NCI-H2171 treated with DMSO at 0.1 percent for 48 hours (cell line): ENCODE measurements around the gene SETD3.
A peak's percentile ranks its signal among the peaks of the same experiment; 100 is the strongest.

ENCODE experiments used
- DNase-seq: peaks from one replicate; lab custom pipeline; 2025; lab: John Stamatoyannopoulos, UW

SETD3 gene

GRCh38 chr14:99422228-99423010, 58.2 kb downstream of the SETD3 start:
- DNase-seq, result no peak

DNA sequence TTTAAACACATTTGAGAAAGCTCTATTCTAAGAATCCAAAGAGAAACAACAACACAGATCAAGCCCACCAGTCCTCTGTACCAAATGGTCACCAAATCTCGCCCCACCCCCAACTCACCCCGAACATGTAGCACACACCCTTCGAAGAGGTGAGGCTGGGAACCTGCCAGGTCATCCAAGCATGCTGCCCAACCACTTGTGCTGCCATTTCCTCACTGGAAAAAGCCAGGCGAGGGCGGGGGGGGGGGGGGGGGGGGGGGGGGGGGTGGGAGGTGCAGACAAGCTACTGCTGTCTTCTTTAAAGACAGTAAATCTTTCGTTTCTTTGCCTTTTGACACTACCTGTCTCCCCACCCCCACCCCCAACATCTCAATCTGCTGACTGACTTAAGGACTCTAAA, 59.9 kb downstream of the SETD3 start:
- DNase-seq, result no peak

- no peak for DNase-seq
Observed at GRCh38 chr14:99419905-99420304, 60.8 kb downstream of the SETD3 start.

DNA sequence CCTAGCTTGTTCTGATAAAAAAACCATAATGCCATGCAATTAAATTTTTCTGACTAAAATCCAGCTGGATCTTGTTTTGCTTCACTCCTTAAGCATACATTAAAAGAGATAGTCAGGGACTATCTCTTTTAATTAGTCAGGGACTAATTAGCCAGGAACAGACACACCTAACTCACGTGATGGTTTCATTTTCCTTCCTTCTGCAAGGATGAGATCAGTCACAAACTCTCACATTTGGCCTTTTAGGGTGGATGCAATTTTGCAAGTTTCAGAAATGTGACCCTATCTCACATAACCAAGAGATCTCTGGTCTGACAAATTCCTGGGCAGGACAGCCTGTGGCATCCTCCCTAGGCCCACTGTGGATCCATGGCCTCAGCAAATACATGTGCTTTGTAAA, 62.4 kb downstream of the SETD3 start:
- DNase-seq, result no peak

DNA sequence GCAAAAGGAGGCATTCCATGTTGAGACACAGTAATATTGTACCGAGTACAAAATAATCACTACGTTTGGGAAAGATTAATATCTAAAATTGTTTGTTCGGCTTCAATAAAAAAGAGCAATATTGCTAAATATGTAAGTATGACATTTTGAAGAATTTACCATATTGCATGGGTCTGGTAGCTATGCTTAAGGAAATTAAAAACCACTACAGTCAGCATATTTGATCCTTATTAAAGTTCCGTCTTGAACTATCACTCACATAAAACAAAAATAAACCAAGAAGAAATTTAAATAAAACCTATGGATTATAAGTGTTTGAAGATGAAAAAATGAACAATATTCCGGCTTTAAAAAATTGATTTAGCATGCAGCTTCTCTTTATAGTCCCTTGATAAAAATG, 63.8 kb downstream of the SETD3 start:
- no peak for DNase-seq

DNA sequence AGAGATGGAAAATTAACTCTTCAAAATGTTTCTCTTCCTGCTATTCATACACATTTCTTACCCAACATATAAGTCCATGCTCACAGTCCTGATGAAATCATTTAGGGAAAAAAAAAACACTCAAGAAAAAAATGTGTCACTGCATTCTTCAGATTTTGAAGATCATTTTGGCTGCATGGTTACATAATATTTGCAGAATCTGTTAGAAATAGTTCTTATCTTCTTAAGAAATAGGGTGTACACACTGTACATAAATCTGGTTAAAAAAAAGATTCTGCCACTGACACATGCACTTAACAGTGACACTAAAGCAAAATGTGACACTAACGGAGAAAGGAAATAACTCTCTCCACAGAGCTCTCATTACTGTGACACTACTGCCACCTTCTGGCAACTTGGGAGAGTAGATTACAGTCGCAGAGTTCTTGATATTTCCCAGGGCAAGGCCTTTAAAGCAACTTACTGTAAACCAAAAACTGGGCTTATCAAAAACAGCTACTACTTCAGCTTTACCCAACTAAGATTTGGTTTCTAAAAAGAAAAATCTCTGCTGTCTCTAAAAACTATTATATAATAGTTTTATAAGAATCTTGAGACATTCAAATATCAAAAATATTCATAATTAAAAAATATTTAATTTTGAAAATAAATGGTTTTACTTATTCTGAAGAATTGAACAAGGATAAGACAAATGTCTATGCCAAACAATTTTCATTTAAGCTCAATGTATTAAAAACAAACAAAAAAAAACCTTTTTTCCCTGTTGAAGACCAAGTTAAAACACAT, 65.0 kb downstream of the SETD3 start:
- DNase-seq, result peak; percentile 88

DNA sequence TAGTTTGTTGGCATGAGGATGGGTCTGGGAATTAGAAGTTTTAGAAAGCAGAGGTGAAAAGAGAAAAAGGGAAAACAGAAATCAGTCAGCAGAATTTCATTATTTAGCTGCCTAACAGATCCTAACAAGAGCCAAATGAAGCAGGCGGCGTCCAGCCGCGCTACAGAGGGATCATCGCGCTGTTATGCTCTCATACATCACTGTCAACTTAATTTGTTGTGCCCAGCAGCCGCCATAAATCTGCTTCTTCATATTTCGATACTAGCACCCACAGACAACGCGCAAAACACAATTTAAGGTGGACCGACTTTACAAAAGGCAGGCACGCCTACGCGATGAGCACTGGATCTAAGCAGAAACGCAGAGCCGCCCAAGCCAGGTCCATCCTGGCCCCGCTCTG, 66.7 kb downstream of the SETD3 start:
- DNase-seq, result no peak

- DNase-seq, result no peak
Observed at GRCh38 chr14:99413172-99413571, 67.5 kb downstream of the SETD3 start.

DNA sequence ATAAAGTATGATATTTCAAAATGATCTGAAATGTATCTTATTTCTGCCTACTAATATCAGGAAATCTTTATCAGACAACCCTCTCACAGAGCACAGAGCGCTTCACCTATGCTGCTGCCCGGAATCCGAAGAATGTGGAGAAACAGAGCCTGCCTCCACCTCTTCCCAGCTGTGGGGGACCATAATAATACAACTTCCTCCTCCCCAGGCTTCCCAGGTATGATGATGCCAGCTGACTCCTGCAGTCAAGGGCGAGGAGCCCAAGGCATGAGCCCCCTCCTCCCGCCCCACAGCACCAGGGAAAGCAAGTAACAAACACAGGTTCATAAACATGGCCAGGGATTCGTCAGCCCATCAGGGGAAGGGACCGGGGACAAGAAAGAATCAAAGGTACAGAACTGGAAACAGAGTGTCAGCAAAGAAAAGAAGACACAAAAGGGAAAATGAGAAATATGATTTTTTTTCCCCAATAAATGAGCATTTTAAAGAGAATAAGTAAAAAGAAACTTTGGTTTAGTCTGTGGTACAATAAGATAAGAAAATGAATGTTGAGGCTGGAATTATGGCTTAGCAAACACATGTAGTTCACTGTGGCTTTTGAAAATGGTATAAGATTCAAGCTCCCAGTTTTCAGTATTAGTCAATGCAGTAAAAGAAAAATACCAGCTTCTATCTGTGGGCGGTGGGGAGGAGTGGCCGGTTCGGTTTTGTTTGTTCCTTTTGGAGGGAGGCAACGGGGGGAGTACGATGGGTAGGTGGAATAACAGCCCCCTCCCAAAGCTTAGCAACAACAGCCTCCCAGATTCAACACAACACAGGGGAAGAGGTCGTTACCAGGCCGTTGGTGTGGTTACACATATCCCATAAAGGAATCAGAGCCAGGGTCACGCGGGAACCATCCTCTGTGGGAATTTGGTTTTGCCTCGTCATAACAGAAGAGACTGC, 68.3 kb downstream of the SETD3 start:
- no peak for DNase-seq

GRCh38 chr14:99410019-99410418, 70.6 kb downstream of the SETD3 start:
- no peak for DNase-seq

DNA sequence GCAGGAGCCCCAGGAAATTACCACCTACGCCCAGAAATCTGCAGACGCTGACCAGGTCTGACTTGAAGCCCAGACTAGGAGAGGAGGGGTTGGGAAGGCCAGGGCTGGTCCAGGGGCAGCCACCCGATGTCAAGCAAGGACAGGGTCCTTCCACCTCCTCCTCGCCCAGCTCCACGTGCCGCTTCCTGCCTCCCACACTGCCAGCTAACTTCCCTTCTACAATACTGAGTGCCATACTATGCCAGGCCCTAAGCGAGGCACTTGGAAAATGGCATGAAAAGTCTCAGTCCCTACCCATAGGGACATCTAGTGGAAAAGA, 71.7 kb downstream of the SETD3 start:
- DNase-seq, result no peak

GRCh38 chr14:99408286-99408970, 72.2 kb downstream of the SETD3 start:
- no peak for DNase-seq

- no peak for DNase-seq
Observed at GRCh38 chr14:99407416-99407815, 73.2 kb downstream of the SETD3 start.

GRCh38 chr14:99402950-99403349, 77.7 kb downstream of the SETD3 start:
- no peak for DNase-seq

- DNase-seq, result no peak
Observed at GRCh38 chr14:99402285-99402648, 78.4 kb downstream of the SETD3 start.

DNA sequence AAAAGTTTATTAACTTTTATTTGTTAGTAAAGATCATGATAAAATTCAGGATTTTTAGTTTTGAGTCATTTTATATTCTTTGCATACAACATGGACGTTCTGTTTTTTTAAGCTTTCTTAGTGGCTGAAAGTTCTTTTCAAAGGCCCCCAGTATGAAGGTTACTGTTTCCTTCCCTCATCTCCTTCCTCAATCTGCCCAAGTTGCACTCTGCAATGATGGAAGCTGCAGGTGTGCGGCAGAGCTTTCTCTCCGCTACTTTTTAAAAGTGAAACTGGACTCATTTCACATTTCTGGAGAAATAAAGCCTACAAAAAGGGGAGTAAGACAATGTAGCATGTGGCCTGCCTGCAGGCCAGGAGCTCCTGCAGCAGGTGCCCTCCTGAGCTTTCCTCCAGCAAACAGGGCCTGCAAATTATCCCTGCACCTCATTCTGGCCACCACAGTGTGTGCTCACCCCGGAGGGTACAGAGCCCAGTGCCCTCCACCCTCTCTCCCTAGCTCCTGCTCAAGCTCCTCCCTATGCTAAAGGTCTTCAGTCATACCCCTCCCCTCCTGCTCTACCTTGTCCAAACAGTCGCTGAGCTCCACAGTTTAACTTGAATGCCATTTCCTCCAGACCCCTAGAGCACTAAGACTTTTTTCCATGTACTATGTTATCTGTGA, 78.9 kb downstream of the SETD3 start:
- DNase-seq, result no peak

DNA sequence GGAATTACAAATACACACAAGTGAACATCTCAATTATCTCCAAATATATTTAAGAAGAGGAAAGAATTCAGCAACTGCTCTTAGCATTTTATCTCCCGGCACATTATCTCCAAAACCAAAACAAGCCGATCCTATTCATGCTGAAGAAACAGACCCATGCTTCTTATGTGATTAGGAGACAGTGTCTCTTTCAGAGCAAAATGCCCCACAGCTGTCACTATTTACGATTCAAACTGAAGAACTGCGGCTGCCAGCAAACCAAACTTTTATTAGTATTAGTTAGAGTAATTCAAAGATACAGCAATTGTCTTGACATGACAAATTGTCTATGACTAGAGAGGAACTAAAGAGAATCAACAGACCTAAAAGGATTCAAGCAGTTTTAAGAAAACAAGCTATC, 79.4 kb downstream of the SETD3 start:
- DNase-seq, result no peak

DNA sequence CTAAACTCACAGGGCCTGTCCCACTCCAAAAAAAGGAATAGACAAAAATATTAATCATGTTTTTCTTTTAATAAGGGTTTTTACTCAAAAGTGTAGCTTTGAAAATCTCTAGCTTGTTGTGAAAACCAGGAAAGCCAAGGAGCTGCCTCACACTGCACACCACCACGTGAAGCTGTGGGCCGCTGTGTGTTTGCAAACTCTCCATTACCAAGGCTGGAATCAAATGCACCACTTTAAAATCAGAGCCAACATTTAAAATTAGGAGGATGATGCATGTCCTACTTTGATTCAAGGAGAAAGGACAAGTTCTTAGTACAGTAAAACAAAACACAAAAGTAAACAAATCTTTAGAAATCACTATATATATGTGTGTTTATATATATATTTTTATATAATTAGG, 83.0 kb downstream of the SETD3 start:
- DNase-seq, result no peak

- no peak for DNase-seq
Observed at GRCh38 chr14:99395909-99396530, 84.6 kb downstream of the SETD3 start.

DNA sequence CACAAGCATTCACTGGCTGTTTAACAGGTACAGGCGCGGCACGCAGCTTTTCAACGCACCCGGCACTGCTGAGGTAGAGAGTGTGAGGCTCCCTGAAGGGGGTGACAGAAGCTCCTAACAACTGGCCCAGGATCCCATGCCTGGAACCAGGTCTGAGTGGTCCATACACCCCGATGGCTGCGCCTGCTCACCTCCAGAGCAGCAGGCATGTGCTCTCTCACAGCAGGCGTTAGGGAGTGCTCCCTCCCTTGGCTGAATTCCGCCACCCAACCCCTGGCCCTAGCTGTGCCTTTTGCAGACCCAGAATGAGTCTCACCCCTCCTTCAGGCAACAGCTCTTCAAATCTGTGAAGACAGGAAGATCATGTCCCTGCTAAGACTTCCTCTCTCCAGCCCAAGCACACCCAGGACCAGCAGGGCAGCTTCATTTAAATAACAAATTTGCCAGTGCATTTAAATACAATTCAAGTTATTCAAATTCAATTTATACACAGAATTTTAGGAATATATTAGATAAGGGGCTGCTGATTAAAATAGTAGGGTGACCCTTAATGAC, 86.0 kb downstream of the SETD3 start:
- no peak for DNase-seq
